Measurements from ENCODE around the gene USP22. TPM values are rescaled to one million over a fixed set of nuclear protein-coding genes. Genes with fewer than 3 reads are reported as not detected.

USP22 gene
- total RNA-seq, 1 donor, result 129 TPM

DNA sequence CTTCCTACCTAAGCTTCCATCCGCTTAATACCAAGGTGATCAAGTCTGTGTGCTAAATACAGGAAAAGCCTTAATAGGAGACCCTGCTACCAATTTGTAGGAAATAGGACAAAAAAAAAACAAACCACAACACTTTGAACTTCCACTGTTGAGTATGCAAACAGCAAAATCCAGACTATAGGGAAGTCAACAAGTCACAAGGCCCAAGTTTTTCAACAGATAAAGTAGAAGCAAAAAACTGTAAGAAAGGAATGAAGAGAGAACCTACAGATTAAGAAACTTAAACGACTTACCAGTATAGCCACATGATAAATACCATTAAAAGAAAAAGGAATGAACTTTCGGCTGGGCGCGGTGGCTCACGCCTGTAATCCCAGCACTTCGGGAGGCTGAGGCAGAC, 7.4 kb downstream of the USP22 start:
- Histone ChIP-seq H3K4me1 (ENCODE audit: insufficient read depth, low read length) (peaks cover 79% of the 10 kb centered on the region), H3K27me3 (ENCODE audit: insufficient read depth, low read length) (no peaks in the 10 kb centered on the region), H3K9me3 (ENCODE audit: low read depth, low read length) (no peaks in the 10 kb centered on the region), H3K4me3 (ENCODE audit: low read length) (no peak overlapping the region)

- H3K4me3 ChIP-seq (ENCODE audit: low read length), result no peak overlapping the region
- H3K9me3 ChIP-seq (ENCODE audit: low read depth, low read length), result no peaks in the 10 kb centered on the region
- H3K27me3 ChIP-seq (ENCODE audit: insufficient read depth, low read length), result no peaks in the 10 kb centered on the region
- peaks cover 72% of the 10 kb centered on the region for H3K4me1 ChIP-seq (ENCODE audit: insufficient read depth, low read length)
Measured at GRCh38 chr17:21034340-21035235, 8.2 kb downstream of the USP22 start.

GRCh38 chr17:21033350-21033749, 9.5 kb downstream of the USP22 start:
- Histone ChIP-seq H3K4me3 (ENCODE audit: low read length) (no peak overlapping the region), H3K9me3 (ENCODE audit: low read depth, low read length) (no peaks in the 10 kb centered on the region), H3K27me3 (ENCODE audit: insufficient read depth, low read length) (no peaks in the 10 kb centered on the region), H3K4me1 (ENCODE audit: insufficient read depth, low read length) (peaks cover 71% of the 10 kb centered on the region)

GRCh38 chr17:21031756-21032396, 10.9 kb downstream of the USP22 start:
- no peak overlapping the region for H3K4me3 ChIP-seq (ENCODE audit: low read length)
- peaks cover 61% of the 10 kb centered on the region for H3K4me1 ChIP-seq (ENCODE audit: insufficient read depth, low read length)

GRCh38 chr17:21030375-21030774, 12.4 kb downstream of the USP22 start:
- H3K9me3 ChIP-seq (ENCODE audit: low read depth, low read length), result no peaks in the 10 kb centered on the region
- peaks cover 46% of the 10 kb centered on the region for H3K4me1 ChIP-seq (ENCODE audit: insufficient read depth, low read length)
- no peak overlapping the region for H3K4me3 ChIP-seq (ENCODE audit: low read length)
- H3K27me3 ChIP-seq (ENCODE audit: insufficient read depth, low read length), result no peaks in the 10 kb centered on the region

More at GRCh38 chr17:21031756-21032396, 10.9 kb downstream of the USP22 start:
- H3K9me3 ChIP-seq (ENCODE audit: low read depth, low read length), result no peaks in the 10 kb centered on the region
- H3K27me3 ChIP-seq (ENCODE audit: insufficient read depth, low read length), result no peaks in the 10 kb centered on the region

- Histone ChIP-seq H3K4me3 (ENCODE audit: low read length) (no peak overlapping the region), H3K4me1 (ENCODE audit: insufficient read depth, low read length) (peaks cover 37% of the 10 kb centered on the region), H3K9me3 (ENCODE audit: low read depth, low read length) (no peaks in the 10 kb centered on the region), H3K27me3 (ENCODE audit: insufficient read depth, low read length) (no peaks in the 10 kb centered on the region)
Measured at GRCh38 chr17:21029515-21029914, 13.3 kb downstream of the USP22 start.

DNA sequence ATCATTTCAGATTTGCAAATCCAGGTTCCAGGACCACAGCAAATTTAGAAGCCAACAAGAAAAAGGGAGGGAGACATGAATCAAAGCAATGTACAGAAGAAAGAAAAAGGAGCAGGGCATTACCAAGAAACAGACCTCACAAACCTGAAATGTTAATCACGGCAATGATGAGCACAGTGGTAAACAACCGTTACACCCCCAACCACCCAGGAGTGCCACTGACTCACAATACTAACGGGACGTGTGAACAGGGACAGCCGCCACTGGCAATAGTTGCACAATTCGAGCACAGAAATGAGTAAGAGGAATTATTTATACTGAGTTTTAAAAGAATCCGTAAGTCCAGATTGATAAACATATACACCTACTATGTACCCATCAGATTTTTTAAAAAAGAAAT, 13.8 kb downstream of the USP22 start:
- Histone ChIP-seq H3K4me1 (ENCODE audit: insufficient read depth, low read length) (peaks cover 34% of the 10 kb centered on the region), H3K27me3 (ENCODE audit: insufficient read depth, low read length) (no peaks in the 10 kb centered on the region), H3K4me3 (ENCODE audit: low read length) (no peak overlapping the region), H3K9me3 (ENCODE audit: low read depth, low read length) (no peaks in the 10 kb centered on the region)

DNA sequence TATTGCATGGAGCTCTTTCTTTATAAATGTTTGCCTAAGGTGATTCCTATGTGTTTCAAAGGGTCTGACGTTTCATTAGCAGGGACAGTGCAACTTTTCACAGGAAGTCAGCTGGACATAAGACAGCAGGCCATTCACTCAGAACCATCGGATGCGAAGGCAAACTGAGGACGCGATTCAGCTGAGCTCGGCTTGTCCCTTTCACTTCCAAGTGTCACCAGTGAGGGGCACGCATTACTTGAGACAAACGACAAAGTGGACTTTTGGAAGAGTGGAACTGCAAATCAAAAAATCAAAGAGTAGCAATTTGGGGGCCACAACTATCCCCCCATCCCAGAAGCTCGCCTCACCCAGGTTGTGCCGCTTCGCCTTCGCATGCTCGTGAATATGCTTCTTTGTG, 14.6 kb downstream of the USP22 start:
- no peaks in the 10 kb centered on the region for H3K9me3 ChIP-seq (ENCODE audit: low read depth, low read length)
- peaks cover 34% of the 10 kb centered on the region for H3K4me1 ChIP-seq (ENCODE audit: insufficient read depth, low read length)
- no peak overlapping the region for H3K4me3 ChIP-seq (ENCODE audit: low read length)
- no peaks in the 10 kb centered on the region for H3K27me3 ChIP-seq (ENCODE audit: insufficient read depth, low read length)

- Histone ChIP-seq H3K4me1 (ENCODE audit: insufficient read depth, low read length) (peaks cover 22% of the 10 kb centered on the region), H3K27me3 (ENCODE audit: insufficient read depth, low read length) (no peaks in the 10 kb centered on the region), H3K4me3 (ENCODE audit: low read length) (no peak overlapping the region), H3K9me3 (ENCODE audit: low read depth, low read length) (no peaks in the 10 kb centered on the region)
Measured at GRCh38 chr17:21027031-21027430, 15.8 kb downstream of the USP22 start.

DNA sequence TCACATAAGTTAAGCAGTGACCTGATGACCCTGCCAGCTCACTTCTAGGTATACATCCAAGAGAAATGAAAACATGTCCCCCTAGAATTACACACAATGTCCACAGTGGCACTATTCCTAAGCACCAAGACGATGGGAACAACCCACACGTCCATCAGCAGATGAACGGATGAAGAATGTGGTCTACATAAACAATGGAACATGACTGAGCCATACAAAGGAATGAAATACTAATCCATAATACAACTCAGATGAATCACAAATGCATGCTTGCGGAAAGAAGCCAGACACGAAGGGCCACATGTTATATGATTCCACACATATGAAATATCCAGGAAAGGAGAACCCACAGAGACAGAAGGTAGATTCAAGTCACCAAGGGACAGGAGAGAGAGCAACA, 17.4 kb downstream of the USP22 start:
- Histone ChIP-seq H3K27me3 (ENCODE audit: insufficient read depth, low read length) (no peaks in the 10 kb centered on the region), H3K4me3 (ENCODE audit: low read length) (no peak overlapping the region), H3K9me3 (ENCODE audit: low read depth, low read length) (no peaks in the 10 kb centered on the region), H3K4me1 (ENCODE audit: insufficient read depth, low read length) (peaks cover 17% of the 10 kb centered on the region)

- H3K9me3 ChIP-seq (ENCODE audit: low read depth, low read length), result no peaks in the 10 kb centered on the region
- H3K4me1 ChIP-seq (ENCODE audit: insufficient read depth, low read length), result peaks cover 14% of the 10 kb centered on the region
- H3K27me3 ChIP-seq (ENCODE audit: insufficient read depth, low read length), result no peaks in the 10 kb centered on the region
- H3K4me3 ChIP-seq (ENCODE audit: low read length), result no peak overlapping the region
Measured at GRCh38 chr17:21024024-21024423, 18.8 kb downstream of the USP22 start.

DNA sequence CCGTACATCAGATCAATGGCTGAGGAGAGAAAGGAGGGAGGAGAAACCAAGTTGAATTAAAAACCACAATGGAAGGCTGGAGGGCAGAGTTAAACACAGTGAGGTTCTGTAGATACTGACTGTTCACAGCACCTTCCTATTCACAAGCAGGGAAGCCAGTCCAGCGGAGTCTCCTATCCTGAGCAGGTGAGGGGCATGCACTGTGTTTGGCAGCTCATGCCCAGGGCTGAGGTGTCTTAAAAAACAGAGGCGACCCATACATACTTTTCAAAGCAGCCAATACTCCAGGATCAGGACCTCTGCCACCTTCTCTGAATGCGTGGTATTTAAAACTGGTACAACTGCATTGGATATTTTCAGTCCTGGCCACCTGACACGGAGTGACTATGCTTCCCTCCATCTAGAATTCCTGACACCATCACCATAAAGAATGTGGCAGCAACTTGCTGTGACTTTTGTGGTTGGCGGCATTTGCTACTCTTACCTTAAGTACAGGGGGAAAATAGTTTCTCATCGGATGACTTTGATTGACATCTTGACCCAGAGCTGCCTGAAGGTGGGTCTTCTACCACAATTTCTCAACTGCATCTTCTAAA, 21.5 kb downstream of the USP22 start:
- no peak overlapping the region for H3K4me3 ChIP-seq (ENCODE audit: low read length)
- H3K9me3 ChIP-seq (ENCODE audit: low read depth, low read length), result no peaks in the 10 kb centered on the region
- peaks cover 10% of the 10 kb centered on the region for H3K4me1 ChIP-seq (ENCODE audit: insufficient read depth, low read length)
- H3K27me3 ChIP-seq (ENCODE audit: insufficient read depth, low read length), result no peaks in the 10 kb centered on the region

DNA sequence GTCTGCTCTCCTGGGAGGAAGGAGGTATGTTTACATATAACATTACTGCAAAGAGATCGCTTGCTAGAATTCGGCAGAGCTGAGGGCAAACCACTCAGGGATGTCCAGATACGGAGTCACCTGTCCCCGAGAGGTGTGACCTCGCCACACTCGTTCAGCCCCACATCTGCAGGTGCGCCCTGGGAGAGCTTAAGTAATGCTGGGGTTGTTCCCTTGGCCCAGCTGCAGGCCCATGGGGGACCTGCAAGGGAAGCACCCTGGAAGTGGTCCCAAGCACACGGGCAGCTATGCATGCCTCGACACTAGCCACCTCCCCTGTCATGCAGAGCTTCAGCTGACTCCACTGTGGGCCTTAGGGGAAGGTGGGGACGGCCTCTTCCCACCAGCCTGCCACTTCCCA, 22.2 kb downstream of the USP22 start:
- H3K9me3 ChIP-seq (ENCODE audit: low read depth, low read length), result no peaks in the 10 kb centered on the region
- H3K4me3 ChIP-seq (ENCODE audit: low read length), result no peak overlapping the region
- H3K27me3 ChIP-seq (ENCODE audit: insufficient read depth, low read length), result no peaks in the 10 kb centered on the region
- H3K4me1 ChIP-seq (ENCODE audit: insufficient read depth, low read length), result peaks cover 10% of the 10 kb centered on the region

DNA sequence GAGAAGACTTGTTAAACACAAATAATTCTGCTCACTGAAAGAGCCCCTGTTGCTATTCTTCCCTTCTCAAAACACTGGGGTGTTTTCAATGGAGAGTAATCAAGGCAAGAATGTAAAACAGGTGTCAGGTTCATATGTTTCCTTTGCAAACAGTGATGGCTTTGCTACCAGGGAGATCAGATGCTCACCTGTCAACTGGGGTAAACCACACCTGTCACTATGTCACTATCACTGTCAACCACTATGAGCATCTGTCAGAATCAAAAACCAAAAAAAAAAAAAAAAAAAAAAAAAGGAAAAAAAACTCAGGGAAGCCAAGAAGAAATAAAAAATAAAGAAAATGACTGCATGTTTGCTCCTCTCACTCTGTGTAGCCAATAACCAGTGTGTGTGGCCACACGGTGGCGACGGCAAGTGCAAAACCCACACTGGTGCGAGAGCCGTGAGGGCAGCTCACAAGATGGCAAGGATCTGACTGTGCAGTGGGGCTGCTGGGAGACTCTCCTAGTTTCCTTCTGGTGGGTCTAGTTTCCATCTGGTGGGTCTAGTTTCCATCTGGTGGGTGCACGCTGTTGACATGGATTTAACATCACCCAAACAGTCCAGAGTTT, 22.7 kb downstream of the USP22 start:
- peaks cover 10% of the 10 kb centered on the region for H3K4me1 ChIP-seq (ENCODE audit: insufficient read depth, low read length)
- no peak overlapping the region for H3K4me3 ChIP-seq (ENCODE audit: low read length)
- H3K27me3 ChIP-seq (ENCODE audit: insufficient read depth, low read length), result no peaks in the 10 kb centered on the region
- H3K9me3 ChIP-seq (ENCODE audit: low read depth, low read length), result no peaks in the 10 kb centered on the region

- Histone ChIP-seq H3K9me3 (ENCODE audit: low read depth, low read length) (no peaks in the 10 kb centered on the region), H3K4me1 (ENCODE audit: insufficient read depth, low read length) (peaks cover 6% of the 10 kb centered on the region), H3K27me3 (ENCODE audit: insufficient read depth, low read length) (no peaks in the 10 kb centered on the region)
Measured at GRCh38 chr17:21018894-21019293, 23.9 kb downstream of the USP22 start.

More at GRCh38 chr17:21018894-21019293, 23.9 kb downstream of the USP22 start:
- no peak overlapping the region for H3K4me3 ChIP-seq (ENCODE audit: low read length)

Data from mononuclear cell (primary cell).